HepG2 (cell line): ENCODE measurements around the gene PLA2G4F. TPM values are rescaled to one million over a fixed set of nuclear protein-coding genes. Genes with fewer than 3 reads are reported as not detected.

Source experiments
- ATAC-seq: fragments of 200-7000 bp; cut with Tn5 transposase; 3 replicates; pipeline ENCODE4 v1.9.1; 2020; ENCODE audit warnings: mild to moderate bottlenecking, moderate library complexity
- BruUV-seq: library from RNA; stranded (reverse); fragments of 400-500 nt; replicated peaks from 2 replicates; lab custom pipeline; 2021; lab: Mats Ljungman, UMichigan
- CTCF ChIA-PET: fragments of 300-600 bp; formaldehyde crosslinking; extraction: SDS; loops from one replicate; lab custom pipeline; 2021; ENCODE audit warnings: low total read pairs, inconsistent platforms, low intra/inter-chr PET ratio; lab: Yijun Ruan, JAX
- POLR2A ChIA-PET: fragments of 350-600 bp; sonication (Branson Sonifier 250); formaldehyde crosslinking; loops from one replicate; lab custom pipeline; 2020; ENCODE audit warnings: antibody characterized with exemption, inconsistent platforms; lab: Yijun Ruan, JAX
- DNase-seq: peaks from one replicate; pipeline ENCODE4 v3.0.0-alpha.2; 2015; ENCODE audit warnings: low spot score
- FAIRE-seq: peaks from 3 replicates; lab custom pipeline; 2011; peaks lifted over from hg19 to GRCh38; lab: Jason Lieb, UNC
- H2AFZ ChIP-seq: one replicate; pipeline ENCODE4 v1.6.1; 2011; ENCODE audit warnings: low read length, inconsistent platforms
- H3K27ac ChIP-seq: fragments of 300-600 bp; 3 replicates; pipeline ENCODE4 v1.8.0; 2011; ENCODE audit warnings: mixed run types, mild to moderate bottlenecking, mixed read lengths, low read length, inconsistent platforms; ENCODE audit not compliant: insufficient read depth; ENCODE audit errors: extremely low read length
- H3K27me3 ChIP-seq, 2 experiments: fragments of 200-600 bp in 1 of 2; 2 replicates in 1 of 2; 3 replicates in 1 of 2; pipeline versions ENCODE4 v1.6.0 to v1.8.0; 2011; ENCODE audit warnings: low read length in 2 of 2, mild to moderate bottlenecking in 2 of 2, moderate library complexity in 2 of 2, inconsistent platforms in 1 of 2; ENCODE audit not compliant: insufficient read depth in 2 of 2, control insufficient read depth in 1 of 2
- H3K36me3 ChIP-seq, 2 experiments: fragments of 200-600 bp in 1 of 2; replicated peaks in 1 of 2; 2 replicates in 1 of 2; 3 replicates in 1 of 2; pipeline versions ENCODE4 v1.5.1 to v1.8.0; 2011; ENCODE audit warnings: low read length in 2 of 2, inconsistent platforms in 1 of 2; ENCODE audit not compliant: insufficient read depth in 2 of 2, control insufficient read depth in 1 of 2
- H3K4me1 ChIP-seq: 2 replicates; pipeline ENCODE4 v1.5.1; 2012; ENCODE audit warnings: low read length, inconsistent platforms; ENCODE audit not compliant: insufficient read depth
- H3K4me2 ChIP-seq: 2 replicates; pipeline ENCODE4 v1.6.0; 2011; ENCODE audit warnings: low read depth, low read length, inconsistent platforms
- H3K4me3 ChIP-seq, 3 experiments: fragments of 200-600 bp in 1 of 3; sonication (generic), shearing (Covaris generic) in 1 of 3; replicated peaks in 1 of 3; 2 replicates each; pipeline ENCODE4 v1.5.1; 2011 to 2016; ENCODE audit warnings: low read length in 3 of 3, inconsistent platforms in 2 of 3, low read depth in 2 of 3, mild to moderate bottlenecking in 2 of 3, control low read depth in 1 of 3, mixed read lengths in 1 of 3; ENCODE audit not compliant: insufficient read depth in 1 of 3
- H3K79me2 ChIP-seq: one replicate; pipeline ENCODE4 v1.6.1; 2011; ENCODE audit warnings: low read length, inconsistent platforms; ENCODE audit not compliant: insufficient read depth
- H3K9ac ChIP-seq: 2 replicates; pipeline ENCODE4 v1.6.0; 2011; ENCODE audit warnings: mild to moderate bottlenecking, low read depth, low read length, inconsistent platforms; ENCODE audit not compliant: insufficient read depth
- H3K9me3 ChIP-seq: 2 replicates; pipeline ENCODE4 v1.5.1; 2012; ENCODE audit warnings: mild to moderate bottlenecking, low read length
- H4K20me1 ChIP-seq: 2 replicates; pipeline ENCODE4 v1.6.0; 2011; ENCODE audit warnings: inconsistent platforms, mild to moderate bottlenecking, low read length, moderate library complexity; ENCODE audit not compliant: insufficient read depth
- SAP130 ChIP-seq: IDR thresholded peaks from 2 replicates; pipeline ENCODE4 v1.6.1; 2016; ENCODE audit warnings: low read depth
- ZFP82 ChIP-seq: sonication (generic); formaldehyde crosslinking; IDR thresholded peaks from 2 replicates; pipeline ENCODE4 v1.5.1; 2020; ENCODE audit warnings: mild to moderate bottlenecking, missing genetic modification reagents, borderline replicate concordance
- ZNF407 ChIP-seq: sonication (generic); formaldehyde crosslinking; IDR thresholded peaks from one replicate; pipeline ENCODE4 v1.5.1; 2020; ENCODE audit warnings: mild to moderate bottlenecking, missing genetic modification reagents; ENCODE audit errors: not compliant biosample characterization
- ZNF503 ChIP-seq: sonication (generic); formaldehyde crosslinking; IDR thresholded peaks from 2 replicates; pipeline ENCODE4 v1.4.0; 2020; ENCODE audit warnings: missing genetic modification reagents
- ZNF687 ChIP-seq: sonication (generic); formaldehyde crosslinking; IDR thresholded peaks from 2 replicates; pipeline ENCODE4 v1.5.1; 2020; ENCODE audit warnings: mild to moderate bottlenecking, missing genetic modification reagents, moderate library complexity
- WGBS: methylation state at CpG from one replicate; pipeline ENCODE4 v1.1.6; 2017; ENCODE audit warnings: low lambda C conversion rate; 5-methylcytosine and 5-hydroxymethylcytosine counted together
- in situ Hi-C: cut with HindIII; loops from 2 replicates; pipeline ENCODE4 v1.10.0; 2017; ENCODE audit warnings: low pct_unique_long_range_greater_than_20kb; ENCODE audit not compliant: extremely low pct_ligation_motif_present
- intact Hi-C: fragments of 100-400 bp; cut with micrococcal nuclease; formaldehyde crosslinking; loops from one replicate; pipeline ENCODE4 v1.10.0; 2022; ENCODE audit not compliant: unreplicated experiment
- polyA plus RNA-seq, 8 experiments: library from polyadenylated mRNA; depleted of rRNA in 3 of 8; stranded (reverse) in 7 of 8; unstranded in 1 of 8; fragments of >200 nt; fragmentation: Illumina TruSeq in 4 of 8; extraction: Trizol in 4 of 8; gene quantifications; 2 replicates each; pipeline versions ENCODE4 v1.2.1 to v1.2.3, GENCODE V29; 2011 to 2016; ENCODE audit warnings: low read depth in 4 of 8, missing spikeins in 1 of 8, mixed read lengths in 1 of 8; ENCODE audit not compliant: insufficient read depth in 1 of 8
- total RNA-seq, 5 experiments: library from RNA; depleted of rRNA; stranded (reverse); fragments of >200 nt; fragmentation: Illumina TruSeq; extraction: Trizol; gene quantifications; 2 replicates each; pipeline ENCODE4 v1.2.3, GENCODE V29; 2016; ENCODE audit warnings: low read depth in 1 of 5

The PLA2G4F gene
- total and polyA plus RNA-seq, 2 of the 13 experiments (the other 11 are each of a cell fraction or from before 2014, with no cell fraction given): 0.07 TPM; not detected in 1

GRCh38 chr15:42090370-42090769, 66.1 kb downstream of the PLA2G4F start:
- Histone ChIP-seq H3K4me3 (no peak overlapping the region; a peak in 1 of 6 replicates), H3K9ac (no peak overlapping the region), H2AFZ (no peak overlapping the region), H4K20me1 (no peaks in the 10 kb centered on the region), H3K4me1 (peaks cover 69% of the 10 kb centered on the region), H3K36me3 (no peaks in the 10 kb centered on the region), H3K79me2 (no peaks in the 10 kb centered on the region), H3K27me3 (peaks cover 12 to 52% of the 10 kb centered on the region in 2 experiments; a peak in 4 of 5 replicates), H3K4me2 (peak overlapping the region; percentile 30; the same call in 1 of the 2 replicates), H3K27ac (no peak overlapping the region), H3K9me3 (no peaks in the 10 kb centered on the region)
- DNase-seq (no peak), ATAC-seq (no peak), FAIRE-seq (no peak)
- CTCF ChIA-PET: no interaction called here
- no TSS peak for BruUV-seq
- 12% methylated on average over 5 of the region's 7 CpGs for WGBS
- intact Hi-C loops: no loop called here
- POLR2A ChIA-PET: no interaction called here
- in situ Hi-C loops: loop anchor here (5.0 kb wide), 1 partner anchor 42 kb away; no protein-coding TSS in a partner anchor
- TF ChIP-seq SAP130 (0 out of 2 replicates have a peak, but pooled peaks have one; percentile 15), ZNF407 (CRISPR knock-in tag) (no peak), ZNF503 (CRISPR knock-in tag) (no peak), ZFP82 (no peak), ZNF687 (CRISPR knock-in tag) (peak; percentile 24; the same call in 1 of the 2 replicates)
